Liver (tissue), 3 donors: ENCODE data around the gene PPP1R9A.

Experiments
- JUND ChIP-seq, 2 donors: IDR thresholded peaks; 2 replicates each; pipeline ENCODE4 v1.6.1; 2016; ENCODE audit warnings: antibody characterized with exemption in 2 of 2
- RAD21 ChIP-seq, 2 donors: IDR thresholded peaks; 2 replicates each; pipeline ENCODE4 v1.6.1; 2016; ENCODE audit warnings: antibody characterized with exemption in 2 of 2, mild to moderate bottlenecking in 2 of 2
- YY1 ChIP-seq: IDR thresholded peaks from 2 replicates; pipeline ENCODE4 v1.6.1; 2016; ENCODE audit warnings: antibody characterized with exemption, mild to moderate bottlenecking
- TF ChIP-seq, protein P1 (sequence below): IDR thresholded peaks from 2 replicates; pipeline ENCODE4 v1.6.1; 2016; ENCODE audit warnings: antibody characterized with exemption, mild to moderate bottlenecking
- TF ChIP-seq, protein P2 (sequence below): fragments of 150-350 bp; IDR thresholded peaks from 2 replicates; pipeline ENCODE4 v1.5.1; 2017; ENCODE audit warnings: improper control_type of control experiment, low read depth, low read length; ENCODE audit not compliant: missing input control
- TF ChIP-seq, protein P3 (sequence below): IDR thresholded peaks from 2 replicates; pipeline ENCODE4 v1.6.1; 2016; ENCODE audit warnings: antibody characterized with exemption
- donor health status: healthy.
- donor health status: healthy.

DNA sequence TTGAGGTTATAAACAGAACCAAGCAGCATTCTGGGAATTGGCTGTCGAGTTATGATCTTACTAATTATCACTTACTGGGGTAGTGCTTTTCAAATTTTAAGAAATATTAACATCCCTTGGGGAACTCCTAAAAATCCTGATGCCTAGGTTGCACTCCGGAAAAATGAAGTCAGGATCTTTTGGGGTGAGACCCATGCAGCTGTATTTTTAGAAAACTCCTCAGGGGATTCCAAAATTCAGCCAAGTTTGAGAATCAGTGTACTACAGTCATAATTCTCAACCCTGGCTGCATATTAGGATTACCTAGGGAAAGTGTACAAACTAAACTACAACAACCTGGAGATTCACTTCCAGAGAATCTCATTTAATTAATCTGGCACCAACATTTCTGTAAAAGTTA is 17.2 kb upstream of the PPP1R9A start:
- TF ChIP-seq RAD21 (IDR thresholded peaks at IDR 0.05) (no peak), YY1 (no peak), JUND (IDR thresholded peaks at IDR 0.05) (no peak)
- TF ChIP-seq, protein P1, sequence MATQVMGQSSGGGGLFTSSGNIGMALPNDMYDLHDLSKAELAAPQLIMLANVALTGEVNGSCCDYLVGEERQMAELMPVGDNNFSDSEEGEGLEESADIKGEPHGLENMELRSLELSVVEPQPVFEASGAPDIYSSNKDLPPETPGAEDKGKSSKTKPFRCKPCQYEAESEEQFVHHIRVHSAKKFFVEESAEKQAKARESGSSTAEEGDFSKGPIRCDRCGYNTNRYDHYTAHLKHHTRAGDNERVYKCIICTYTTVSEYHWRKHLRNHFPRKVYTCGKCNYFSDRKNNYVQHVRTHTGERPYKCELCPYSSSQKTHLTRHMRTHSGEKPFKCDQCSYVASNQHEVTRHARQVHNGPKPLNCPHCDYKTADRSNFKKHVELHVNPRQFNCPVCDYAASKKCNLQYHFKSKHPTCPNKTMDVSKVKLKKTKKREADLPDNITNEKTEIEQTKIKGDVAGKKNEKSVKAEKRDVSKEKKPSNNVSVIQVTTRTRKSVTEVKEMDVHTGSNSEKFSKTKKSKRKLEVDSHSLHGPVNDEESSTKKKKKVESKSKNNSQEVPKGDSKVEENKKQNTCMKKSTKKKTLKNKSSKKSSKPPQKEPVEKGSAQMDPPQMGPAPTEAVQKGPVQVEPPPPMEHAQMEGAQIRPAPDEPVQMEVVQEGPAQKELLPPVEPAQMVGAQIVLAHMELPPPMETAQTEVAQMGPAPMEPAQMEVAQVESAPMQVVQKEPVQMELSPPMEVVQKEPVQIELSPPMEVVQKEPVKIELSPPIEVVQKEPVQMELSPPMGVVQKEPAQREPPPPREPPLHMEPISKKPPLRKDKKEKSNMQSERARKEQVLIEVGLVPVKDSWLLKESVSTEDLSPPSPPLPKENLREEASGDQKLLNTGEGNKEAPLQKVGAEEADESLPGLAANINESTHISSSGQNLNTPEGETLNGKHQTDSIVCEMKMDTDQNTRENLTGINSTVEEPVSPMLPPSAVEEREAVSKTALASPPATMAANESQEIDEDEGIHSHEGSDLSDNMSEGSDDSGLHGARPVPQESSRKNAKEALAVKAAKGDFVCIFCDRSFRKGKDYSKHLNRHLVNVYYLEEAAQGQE: no peak
- TF ChIP-seq, protein P2, sequence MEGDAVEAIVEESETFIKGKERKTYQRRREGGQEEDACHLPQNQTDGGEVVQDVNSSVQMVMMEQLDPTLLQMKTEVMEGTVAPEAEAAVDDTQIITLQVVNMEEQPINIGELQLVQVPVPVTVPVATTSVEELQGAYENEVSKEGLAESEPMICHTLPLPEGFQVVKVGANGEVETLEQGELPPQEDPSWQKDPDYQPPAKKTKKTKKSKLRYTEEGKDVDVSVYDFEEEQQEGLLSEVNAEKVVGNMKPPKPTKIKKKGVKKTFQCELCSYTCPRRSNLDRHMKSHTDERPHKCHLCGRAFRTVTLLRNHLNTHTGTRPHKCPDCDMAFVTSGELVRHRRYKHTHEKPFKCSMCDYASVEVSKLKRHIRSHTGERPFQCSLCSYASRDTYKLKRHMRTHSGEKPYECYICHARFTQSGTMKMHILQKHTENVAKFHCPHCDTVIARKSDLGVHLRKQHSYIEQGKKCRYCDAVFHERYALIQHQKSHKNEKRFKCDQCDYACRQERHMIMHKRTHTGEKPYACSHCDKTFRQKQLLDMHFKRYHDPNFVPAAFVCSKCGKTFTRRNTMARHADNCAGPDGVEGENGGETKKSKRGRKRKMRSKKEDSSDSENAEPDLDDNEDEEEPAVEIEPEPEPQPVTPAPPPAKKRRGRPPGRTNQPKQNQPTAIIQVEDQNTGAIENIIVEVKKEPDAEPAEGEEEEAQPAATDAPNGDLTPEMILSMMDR: no peak
- TF ChIP-seq, protein P3, sequence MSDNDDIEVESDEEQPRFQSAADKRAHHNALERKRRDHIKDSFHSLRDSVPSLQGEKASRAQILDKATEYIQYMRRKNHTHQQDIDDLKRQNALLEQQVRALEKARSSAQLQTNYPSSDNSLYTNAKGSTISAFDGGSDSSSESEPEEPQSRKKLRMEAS: no peak
